ENCODE measurements around the gene STAT4.
A peak's percentile ranks its signal among the peaks of the same experiment; 100 is the strongest.

STAT4 gene, protein sequence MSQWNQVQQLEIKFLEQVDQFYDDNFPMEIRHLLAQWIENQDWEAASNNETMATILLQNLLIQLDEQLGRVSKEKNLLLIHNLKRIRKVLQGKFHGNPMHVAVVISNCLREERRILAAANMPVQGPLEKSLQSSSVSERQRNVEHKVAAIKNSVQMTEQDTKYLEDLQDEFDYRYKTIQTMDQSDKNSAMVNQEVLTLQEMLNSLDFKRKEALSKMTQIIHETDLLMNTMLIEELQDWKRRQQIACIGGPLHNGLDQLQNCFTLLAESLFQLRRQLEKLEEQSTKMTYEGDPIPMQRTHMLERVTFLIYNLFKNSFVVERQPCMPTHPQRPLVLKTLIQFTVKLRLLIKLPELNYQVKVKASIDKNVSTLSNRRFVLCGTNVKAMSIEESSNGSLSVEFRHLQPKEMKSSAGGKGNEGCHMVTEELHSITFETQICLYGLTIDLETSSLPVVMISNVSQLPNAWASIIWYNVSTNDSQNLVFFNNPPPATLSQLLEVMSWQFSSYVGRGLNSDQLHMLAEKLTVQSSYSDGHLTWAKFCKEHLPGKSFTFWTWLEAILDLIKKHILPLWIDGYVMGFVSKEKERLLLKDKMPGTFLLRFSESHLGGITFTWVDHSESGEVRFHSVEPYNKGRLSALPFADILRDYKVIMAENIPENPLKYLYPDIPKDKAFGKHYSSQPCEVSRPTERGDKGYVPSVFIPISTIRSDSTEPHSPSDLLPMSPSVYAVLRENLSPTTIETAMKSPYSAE

DNA sequence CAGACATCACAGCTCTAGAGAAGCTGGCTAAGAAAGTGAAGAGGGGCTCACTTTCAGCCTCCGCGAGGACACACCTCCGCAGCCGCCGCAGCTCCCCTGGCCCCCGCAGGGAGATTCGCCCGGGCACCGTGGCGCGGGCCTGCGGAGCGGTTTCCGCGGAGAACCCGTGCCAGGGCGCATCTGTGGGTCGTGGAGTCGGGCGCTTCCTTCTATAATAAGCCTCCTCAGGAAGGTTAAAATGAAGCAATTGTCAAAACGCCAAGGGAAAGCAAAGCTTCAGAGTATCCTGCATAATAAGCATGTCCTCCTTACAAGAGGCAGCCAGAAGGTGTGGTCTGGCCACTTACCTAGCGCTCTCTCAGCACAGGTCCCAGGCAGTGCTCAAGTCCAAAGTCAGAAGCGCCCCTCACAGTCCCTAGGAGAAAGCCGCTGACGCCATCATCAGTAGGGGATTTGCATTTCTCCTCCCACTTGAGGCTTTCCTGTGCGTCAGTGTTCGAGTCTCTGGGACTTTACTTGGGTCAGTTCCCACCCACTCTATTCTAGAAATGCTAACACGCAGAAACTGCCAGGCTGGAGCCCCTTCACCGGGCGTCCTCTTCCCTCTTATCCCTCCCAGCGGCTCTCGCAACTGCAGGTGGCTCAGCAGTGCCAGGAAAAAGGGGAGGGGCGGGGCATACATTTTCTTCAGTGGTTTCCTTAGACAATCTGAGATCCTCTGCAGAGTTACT is at the start of gene STAT4:
TSS of gene STAT4 (minus strand) at position 395 of the 731 bp plus-strand sequence. CDS start 2,791 bp downstream, outside the sequence.
- peak; percentile 75 for DNase-seq
- in situ Hi-C loops (cut with HindIII; ENCODE audit: low pct_ligation_motif_present, low pct_unique_long_range_greater_than_20kb, low sequenced_read_pairs) = loop anchor here (25.0 kb wide), 1 partner anchor 362 kb away; no protein-coding TSS in a partner anchor

DNA sequence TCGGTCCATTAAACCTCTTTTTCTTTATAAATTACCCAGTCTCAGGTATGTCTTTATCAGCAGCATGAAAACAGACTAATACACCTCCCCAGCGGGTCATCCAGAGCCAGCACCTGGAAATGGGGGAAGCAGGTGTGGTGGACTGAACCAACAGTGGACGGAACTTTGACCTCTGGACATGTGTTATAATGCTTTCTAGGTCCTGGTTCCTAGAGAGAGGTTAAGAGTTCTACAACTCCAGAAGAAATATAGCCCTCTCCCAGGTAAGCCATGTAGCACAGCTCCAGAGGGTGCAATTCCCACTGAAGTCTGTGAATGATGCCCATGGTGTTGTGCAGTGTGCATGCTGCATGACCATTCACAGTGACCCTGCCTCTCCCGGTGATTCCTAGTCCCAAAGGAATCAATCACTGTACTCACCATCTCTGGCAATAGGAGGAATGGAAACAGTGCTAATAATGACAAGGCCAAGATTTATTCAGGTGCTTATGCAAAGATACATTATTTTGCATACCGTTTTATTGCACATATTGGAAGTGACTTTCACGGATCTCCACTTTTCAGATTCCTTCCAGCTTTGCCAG is 49.2 kb upstream of the STAT4 start:
- in situ Hi-C loops (cut with HindIII; ENCODE audit: low pct_ligation_motif_present, low pct_unique_long_range_greater_than_20kb, low sequenced_read_pairs) = no loop called here
- DNase-seq = no peak

DNA sequence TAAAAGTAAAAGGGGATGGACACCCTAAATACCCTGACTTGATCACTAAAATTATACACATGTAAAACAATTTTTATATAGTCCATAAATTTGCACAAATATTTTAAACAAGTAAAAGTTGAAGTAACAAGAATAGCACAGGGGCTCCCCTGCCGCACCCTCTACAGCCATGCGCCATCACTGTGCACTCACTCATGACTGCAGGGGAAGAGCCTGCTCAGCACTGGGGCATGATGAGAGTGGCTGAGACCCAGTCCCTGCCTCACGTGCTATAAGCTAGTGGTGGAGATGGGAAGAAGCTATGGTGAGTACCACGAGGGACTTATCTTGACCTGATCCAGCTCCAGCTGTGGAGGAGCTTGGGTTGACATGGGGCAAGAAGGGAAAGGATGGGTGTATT is 47.5 kb upstream of the STAT4 start:
- no peak for DNase-seq

DNA sequence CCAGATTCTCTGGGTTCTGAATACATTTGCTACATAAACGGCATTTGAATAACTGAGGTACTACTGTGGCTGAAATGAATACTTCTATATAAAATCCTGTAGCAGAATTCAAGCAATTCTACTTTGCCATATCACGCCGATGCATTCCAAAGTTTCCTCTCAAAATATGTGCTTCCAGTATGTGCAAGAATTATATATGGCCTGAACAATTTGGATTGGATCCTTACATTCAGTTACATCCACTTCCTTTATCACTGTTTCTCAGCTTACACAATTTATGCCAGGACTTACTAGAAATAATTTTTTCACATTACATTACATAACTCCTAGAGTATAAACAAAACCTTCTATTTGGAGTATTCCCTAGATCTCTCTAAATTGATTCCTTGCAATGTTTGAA is 46.3 kb upstream of the STAT4 start:
- in situ Hi-C loops (cut with HindIII; ENCODE audit: low pct_ligation_motif_present, low pct_unique_long_range_greater_than_20kb, low sequenced_read_pairs) = no loop called here
- DNase-seq = no peak

More for the DNA sequence above, 47.5 kb upstream of the STAT4 start:
- in situ Hi-C loops (cut with HindIII; ENCODE audit: low pct_ligation_motif_present, low pct_unique_long_range_greater_than_20kb, low sequenced_read_pairs) = no loop called here

DNA sequence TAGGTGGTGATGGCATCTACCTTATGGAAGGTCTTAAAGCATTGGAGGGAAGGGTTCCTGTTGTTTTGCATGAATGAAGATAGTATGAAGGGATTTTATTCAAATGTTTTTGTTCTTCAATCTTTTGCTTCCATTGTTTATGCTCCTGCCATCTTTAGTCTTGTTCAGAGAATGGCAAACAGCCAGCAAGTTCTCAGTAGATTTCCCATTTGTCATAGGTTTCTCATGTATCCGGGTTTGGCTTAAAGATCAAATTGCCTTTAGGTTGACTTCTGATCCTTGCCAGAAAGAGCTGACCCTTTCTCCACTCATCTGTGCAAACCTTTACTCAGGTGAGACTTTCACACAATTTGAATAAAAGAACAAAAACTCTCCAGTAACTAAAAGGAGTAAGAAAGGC is 44.2 kb upstream of the STAT4 start:
- in situ Hi-C loops (cut with HindIII; ENCODE audit: low pct_ligation_motif_present, low pct_unique_long_range_greater_than_20kb, low sequenced_read_pairs) = no loop called here
- DNase-seq = no peak

DNA sequence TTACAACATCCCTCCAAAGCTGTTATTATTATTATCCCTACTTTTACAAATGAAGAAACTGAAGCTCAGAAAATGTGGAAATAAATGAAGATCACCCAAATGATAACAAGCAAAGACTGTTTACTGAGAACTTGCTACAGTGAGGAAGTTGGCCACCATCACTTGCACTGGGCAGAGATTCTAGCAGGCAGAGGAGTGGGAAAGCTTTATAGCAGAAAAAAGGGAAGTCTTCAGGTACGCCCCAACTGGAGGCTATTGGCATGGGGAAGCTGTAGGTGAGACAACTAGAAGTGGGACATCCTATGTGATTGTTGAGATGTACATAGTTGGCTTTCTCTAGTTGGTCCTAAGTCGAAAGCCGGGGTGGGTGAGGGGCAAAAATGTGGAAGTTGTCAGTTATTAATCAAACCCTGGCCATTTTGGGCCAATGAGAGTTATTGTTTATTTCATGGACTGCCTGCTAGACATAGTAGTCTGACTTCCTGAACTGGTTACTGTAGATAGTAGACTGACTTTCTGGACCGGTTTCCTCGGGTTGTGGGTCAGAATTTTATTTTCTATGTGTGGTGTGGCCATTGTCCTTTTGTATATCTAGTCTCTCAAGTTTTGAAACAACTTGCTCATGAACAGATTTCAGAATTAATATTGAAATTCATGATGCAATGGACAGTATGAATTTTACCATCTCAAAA is 40.2 kb upstream of the STAT4 start:
- in situ Hi-C loops (cut with HindIII; ENCODE audit: low pct_ligation_motif_present, low pct_unique_long_range_greater_than_20kb, low sequenced_read_pairs) = no loop called here
- no peak for DNase-seq

DNA sequence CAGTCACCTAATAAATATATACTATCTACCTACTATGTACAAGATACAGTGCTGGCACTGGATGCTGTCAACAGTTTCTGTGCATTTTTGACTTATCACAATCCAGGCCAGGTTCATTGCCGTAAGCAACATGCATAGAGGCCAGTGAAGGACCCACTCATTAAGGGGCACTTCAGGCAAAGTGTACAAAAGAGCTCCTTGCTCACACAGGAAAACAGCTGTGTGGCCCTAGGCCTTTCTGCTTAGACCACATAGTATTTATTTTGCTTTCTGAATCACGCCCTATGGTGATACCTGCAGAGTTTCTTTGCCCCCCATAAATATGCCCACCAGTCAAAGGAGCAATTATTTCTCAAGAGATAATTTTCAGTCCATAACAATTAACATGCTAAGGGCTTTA is 39.6 kb upstream of the STAT4 start:
- in situ Hi-C loops (cut with HindIII; ENCODE audit: low pct_ligation_motif_present, low pct_unique_long_range_greater_than_20kb, low sequenced_read_pairs) = no loop called here

DNA sequence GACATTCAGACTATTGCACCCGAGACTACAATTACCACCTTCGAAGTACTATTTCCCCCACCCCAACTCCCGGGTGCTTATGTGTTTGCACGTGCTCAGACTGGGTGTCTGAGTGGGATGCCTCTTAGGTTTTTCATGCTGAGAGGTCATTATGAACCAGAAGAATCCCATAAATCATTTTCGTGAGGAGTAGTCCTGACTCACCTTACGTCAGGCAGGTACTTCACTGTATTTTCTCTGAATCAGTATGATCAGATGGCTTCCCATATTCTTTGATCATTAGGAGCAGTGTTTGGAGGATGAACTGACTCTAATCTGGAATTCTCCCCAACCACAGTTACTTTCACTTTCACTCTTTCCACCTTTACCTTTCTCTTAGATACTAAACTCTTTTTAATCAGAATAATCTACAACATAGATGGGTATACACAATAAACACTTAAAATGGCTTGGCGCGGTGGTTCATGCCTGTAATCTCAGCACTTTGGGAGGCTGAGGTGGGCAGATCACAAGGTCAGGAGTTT is 38.4 kb upstream of the STAT4 start:
- no peak for DNase-seq
- in situ Hi-C loops (cut with HindIII; ENCODE audit: low pct_ligation_motif_present, low pct_unique_long_range_greater_than_20kb, low sequenced_read_pairs) = no loop called here

More for the DNA sequence above, 39.6 kb upstream of the STAT4 start:
- DNase-seq = no peak

DNA sequence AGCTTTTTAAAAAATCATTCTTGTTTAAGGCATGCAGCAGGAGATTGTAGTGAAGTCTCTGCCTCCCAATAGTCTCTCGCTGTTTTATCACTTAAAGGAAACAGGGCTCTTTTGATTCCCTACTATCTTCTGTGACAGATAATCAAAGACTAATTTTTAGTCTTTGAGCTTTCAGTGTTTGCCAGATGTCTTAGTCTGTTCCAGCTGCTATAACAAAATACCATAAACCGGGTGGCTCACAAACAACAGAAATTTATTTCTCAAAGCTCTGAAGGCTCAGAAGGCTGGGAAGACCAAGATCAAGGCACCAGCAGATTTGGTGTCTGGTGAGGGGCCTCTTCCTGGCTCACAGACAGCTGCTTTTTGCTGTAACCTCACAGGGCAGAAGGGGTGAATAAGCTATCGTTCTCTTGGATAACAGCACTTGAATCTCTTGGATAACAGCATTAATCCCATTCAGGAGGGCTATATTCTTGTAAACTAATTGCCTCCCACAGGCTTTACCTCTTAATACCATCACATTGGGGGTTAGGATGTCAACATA is 37.8 kb upstream of the STAT4 start:
- in situ Hi-C loops (cut with HindIII; ENCODE audit: low pct_ligation_motif_present, low pct_unique_long_range_greater_than_20kb, low sequenced_read_pairs) = no loop called here
- DNase-seq = no peak

DNA sequence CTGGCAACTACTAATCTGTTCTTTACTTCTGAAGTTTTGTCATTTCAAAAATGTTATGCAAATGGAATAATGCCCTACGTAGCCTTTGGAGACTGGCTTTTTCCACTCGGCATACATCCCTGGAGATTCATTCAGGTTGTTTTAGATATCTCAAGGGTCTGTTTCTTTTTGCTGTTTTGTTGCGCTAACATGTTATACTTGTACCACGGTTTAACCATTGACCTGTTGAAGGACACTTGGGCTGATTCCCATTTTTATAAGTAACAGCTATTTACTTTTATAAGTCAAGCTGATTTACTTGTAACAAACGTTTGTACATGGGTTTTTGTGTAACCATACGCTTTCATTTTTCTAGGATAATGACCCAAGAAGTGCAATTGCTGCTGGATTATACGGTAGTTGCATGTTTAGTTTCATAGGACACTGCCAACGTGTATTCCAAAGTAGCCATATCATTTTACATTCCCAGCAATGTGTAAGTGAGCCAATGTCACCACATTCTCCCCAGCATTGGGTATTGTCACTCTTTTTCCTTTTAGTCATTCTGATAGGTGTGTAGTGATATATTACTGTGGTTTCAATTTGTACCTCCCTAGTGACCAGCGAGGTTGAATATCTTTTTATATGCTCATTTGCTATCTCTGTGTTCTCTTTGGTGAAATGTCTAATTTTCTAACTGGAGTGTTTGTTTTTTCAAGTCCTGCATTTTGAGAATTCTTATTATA is 36.5 kb upstream of the STAT4 start:
- in situ Hi-C loops (cut with HindIII; ENCODE audit: low pct_ligation_motif_present, low pct_unique_long_range_greater_than_20kb, low sequenced_read_pairs) = no loop called here

DNA sequence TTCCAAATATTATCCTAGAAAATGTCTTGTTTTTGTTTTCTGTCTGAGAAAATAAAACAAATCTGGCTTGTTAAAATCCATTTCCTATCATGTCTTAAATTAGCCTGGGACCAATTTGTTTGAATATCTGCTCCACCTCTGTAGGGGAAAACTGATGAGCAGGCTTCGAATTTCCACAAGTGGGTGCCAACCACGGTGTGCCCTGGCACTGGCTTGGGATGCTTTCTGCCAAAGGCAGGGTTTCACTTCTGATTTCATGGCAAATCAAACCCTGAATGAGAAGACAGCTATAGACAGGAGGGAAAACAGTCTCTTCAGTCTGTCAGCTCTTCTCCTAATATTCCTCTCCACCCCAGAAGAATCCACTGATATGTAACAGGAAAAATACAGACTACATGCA is 33.7 kb upstream of the STAT4 start:
- DNase-seq = no peak
- in situ Hi-C loops (cut with HindIII; ENCODE audit: low pct_ligation_motif_present, low pct_unique_long_range_greater_than_20kb, low sequenced_read_pairs) = no loop called here

More for the DNA sequence above, 36.5 kb upstream of the STAT4 start:
- no peak for DNase-seq

DNA sequence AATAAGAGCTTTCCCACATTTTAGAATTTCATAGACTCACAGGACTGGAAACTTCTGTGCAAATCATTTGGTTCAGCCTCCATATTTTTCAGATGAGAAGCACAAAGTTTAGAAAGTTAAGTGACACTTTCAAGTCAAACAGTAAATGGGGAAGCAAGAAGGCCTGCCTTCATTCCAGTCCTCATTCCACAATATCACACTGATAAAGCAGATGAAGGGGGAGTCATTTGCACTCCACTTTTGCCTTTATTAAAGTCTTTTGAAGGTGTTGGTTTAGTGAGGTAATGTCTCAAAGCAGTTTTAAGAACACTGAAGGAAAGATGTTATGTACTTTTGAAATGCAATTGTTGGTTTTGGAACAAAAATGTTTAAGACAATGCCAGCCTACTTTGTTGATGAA is 32.7 kb upstream of the STAT4 start:
- no peak for DNase-seq
- in situ Hi-C loops (cut with HindIII; ENCODE audit: low pct_ligation_motif_present, low pct_unique_long_range_greater_than_20kb, low sequenced_read_pairs) = no loop called here

DNA sequence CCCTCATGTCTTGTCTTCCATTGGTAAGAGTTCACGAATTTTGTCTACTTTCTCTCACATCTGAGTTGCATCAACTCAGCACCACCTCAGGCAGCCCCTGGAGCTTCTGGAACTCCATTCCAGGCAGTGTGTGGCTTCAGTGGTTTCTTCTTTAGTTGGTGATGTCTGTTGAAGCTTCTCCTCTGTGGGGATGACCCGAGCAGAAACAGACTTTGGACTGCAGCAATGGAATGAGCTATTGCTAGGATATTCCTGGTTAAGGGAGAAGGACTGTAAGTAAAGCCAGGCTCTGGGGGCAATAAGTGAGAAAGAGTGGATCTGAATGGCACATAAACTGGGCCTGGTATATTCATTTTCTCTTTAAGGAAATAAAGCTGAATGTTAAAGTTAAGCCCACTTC is 32.3 kb upstream of the STAT4 start:
- no peak for DNase-seq
- in situ Hi-C loops (cut with HindIII; ENCODE audit: low pct_ligation_motif_present, low pct_unique_long_range_greater_than_20kb, low sequenced_read_pairs) = no loop called here

DNA sequence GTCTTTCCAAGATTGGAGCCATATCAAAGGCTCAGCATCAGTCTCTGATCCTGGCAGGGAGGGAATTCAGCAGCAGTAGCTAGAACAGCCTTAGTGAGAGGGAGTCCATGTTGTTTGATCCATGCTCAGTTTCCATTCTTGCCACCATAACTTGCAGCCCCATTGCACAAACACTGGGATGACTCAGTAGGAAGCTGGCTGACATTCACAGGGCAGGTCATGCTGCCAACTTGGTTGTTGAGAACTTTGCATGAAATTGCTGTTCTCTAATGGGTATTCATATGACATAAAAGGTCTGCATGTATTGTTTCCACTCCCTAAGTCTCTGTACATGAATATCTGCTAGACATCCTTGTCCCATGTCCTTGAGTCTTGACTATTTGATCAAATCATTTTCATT is 29.9 kb upstream of the STAT4 start:
- no peak for DNase-seq
- in situ Hi-C loops (cut with HindIII; ENCODE audit: low pct_ligation_motif_present, low pct_unique_long_range_greater_than_20kb, low sequenced_read_pairs) = no loop called here

DNA sequence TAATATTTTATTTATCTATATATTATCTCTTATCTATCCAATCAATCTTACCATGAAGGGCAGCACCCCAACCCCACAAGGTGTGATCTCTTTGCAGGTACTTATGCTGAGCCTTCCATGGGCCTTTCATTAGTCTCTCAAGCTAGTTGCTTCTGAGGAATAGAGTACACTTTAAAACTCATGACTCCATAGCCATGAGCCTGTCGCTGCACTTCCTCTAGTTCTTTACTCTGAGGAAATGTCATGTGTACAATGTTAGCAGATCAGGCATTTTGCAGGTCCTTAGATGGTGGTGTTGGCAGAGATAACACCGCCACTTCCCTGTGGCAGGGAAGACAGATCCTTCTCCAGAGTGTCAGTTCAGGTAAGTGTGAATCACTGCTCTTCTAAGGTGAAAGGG is 29.5 kb upstream of the STAT4 start:
- in situ Hi-C loops (cut with HindIII; ENCODE audit: low pct_ligation_motif_present, low pct_unique_long_range_greater_than_20kb, low sequenced_read_pairs) = no loop called here
- no peak for DNase-seq

DNA sequence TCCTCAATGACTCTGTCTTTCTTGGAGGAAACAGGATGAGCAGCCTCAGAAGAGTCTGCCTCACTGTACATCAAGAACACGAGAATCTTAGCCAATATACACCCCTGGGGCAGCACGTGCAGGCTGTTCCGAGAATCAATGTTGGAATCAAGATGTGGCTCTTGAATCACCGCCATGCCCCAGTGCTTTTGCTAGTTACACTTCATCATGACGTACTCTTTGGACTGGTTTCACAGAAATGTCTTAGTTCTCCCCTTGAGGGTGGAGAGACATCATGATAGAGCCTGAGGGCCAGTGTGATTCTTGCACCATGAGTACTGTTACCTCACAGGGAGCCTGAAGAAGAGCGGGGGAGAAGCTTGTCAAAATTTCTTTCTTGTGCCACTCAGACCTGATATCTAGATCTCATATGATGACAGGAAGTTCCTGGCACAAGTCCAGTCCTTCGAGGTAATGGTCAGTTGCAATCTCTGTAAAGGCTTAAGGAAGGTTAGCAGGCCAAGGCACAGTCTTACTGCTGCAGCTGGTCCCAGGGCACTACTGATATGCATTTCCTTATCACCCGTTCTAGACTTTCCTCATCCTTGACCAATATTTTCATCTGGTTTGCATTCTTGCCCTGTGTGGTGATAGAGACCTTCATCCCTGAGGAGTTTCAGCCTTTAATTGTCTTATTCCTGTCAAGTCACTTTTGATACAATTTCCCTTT is 28.2 kb upstream of the STAT4 start:
- peak; percentile 96 for DNase-seq
- in situ Hi-C loops (cut with HindIII; ENCODE audit: low pct_ligation_motif_present, low pct_unique_long_range_greater_than_20kb, low sequenced_read_pairs) = no loop called here

Data from ACHN (cell line).